Heart right ventricle (tissue), 16 donors: ENCODE data around the gene FAM184B. TPM values are rescaled to one million over a fixed set of nuclear protein-coding genes. Genes with fewer than 3 reads are reported as not detected.

Source experiments
- ATAC-seq, 8 donors: fragments of 200-7000 bp; cut with Tn5 transposase; one replicate each; pipeline ENCODE4 v1.9.1; 2020; ENCODE audit warnings: mild to moderate bottlenecking in 8 of 8, moderate library complexity in 8 of 8, moderate number of reproducible peaks in 1 of 8
- DNase-seq, 2 donors: peaks; one replicate each; pipeline ENCODE4 v3.0.0-alpha.2; 2020
- H3K27ac ChIP-seq, 10 donors: fragments of 200-600 bp; sonication (generic) in 2 of 10; one replicate each; pipeline versions ENCODE4 v1.5.0 to v1.8.0; 2020 to 2022; ENCODE audit warnings: mild to moderate bottlenecking in 3 of 10
- H3K27me3 ChIP-seq, 7 donors: fragments of 200-600 bp; one replicate each; pipeline ENCODE4 v1.8.0; 2021 to 2022; ENCODE audit warnings: mild to moderate bottlenecking in 2 of 7
- H3K36me3 ChIP-seq, 9 donors: fragments of 200-600 bp; sonication (generic) in 1 of 9; one replicate each; pipeline versions ENCODE4 v1.5.0 to v1.8.0; 2020 to 2022; ENCODE audit warnings: mild to moderate bottlenecking in 2 of 9
- H3K4me1 ChIP-seq, 9 donors: fragments of 200-600 bp; sonication (generic) in 1 of 9; one replicate each; pipeline versions ENCODE4 v1.5.0 to v1.8.0; 2020 to 2022; ENCODE audit warnings: mild to moderate bottlenecking in 4 of 9
- H3K4me3 ChIP-seq, 10 donors: fragments of 200-600 bp; sonication (generic) in 2 of 10; one replicate each; pipeline versions ENCODE4 v1.5.0 to v1.8.0; 2020 to 2022; ENCODE audit warnings: mild to moderate bottlenecking in 7 of 10, moderate library complexity in 2 of 10
- H3K9me3 ChIP-seq, 11 donors: fragments of 200-600 bp in 10 of 11; sonication (generic) in 2 of 11; one replicate each; pipeline versions ENCODE4 v1.5.0 to v1.8.0; 2013 to 2022; ENCODE audit warnings: mild to moderate bottlenecking in 2 of 11, control low read depth in 1 of 11, moderate library complexity in 1 of 11
- WGBS, 2 donors: extraction: QIAGEN DNeasy Blood & Tissue Kit; methylation state at CpG; one replicate each; pipeline ENCODE4 v1.1.7; 2013; ENCODE audit warnings: inconsistent platforms in 1 of 2; 5-methylcytosine and 5-hydroxymethylcytosine counted together
- intact Hi-C, 10 donors: fragments of 100-400 bp; cut with DNase I; formaldehyde crosslinking; loops; one replicate each; pipeline versions ENCODE4 v1.11.1 to v1.14.2; 2022
- polyA plus RNA-seq, 2 donors: library from polyadenylated mRNA; stranded (reverse); fragments of 200-250 nt; gene quantifications; one replicate each; pipeline ENCODE4 v1.2.3, GENCODE V29; 2013
- total RNA-seq, 10 donors: library from RNA; stranded (reverse); fragmentation: NEBNext Ultra II Directional in 3 of 10; extraction: Animal tissue kit (Norgen Biotek cat#: 25700) in 3 of 10; gene quantifications; one replicate each; pipeline versions ENCODE4 v1.2.1 to v1.2.4, GENCODE V29; 2021 to 2023
- TF ChIP-seq, protein P1 (sequence below), 9 donors: fragments of 200-600 bp; sonication (generic) in 2 of 9; IDR thresholded peaks; one replicate each; pipeline versions ENCODE4 v1.5.0 to v1.8.0; 2021 to 2022; ENCODE audit warnings: antibody characterized with exemption in 9 of 9, mild to moderate bottlenecking in 5 of 9, moderate library complexity in 1 of 9
- donor health status: Arrhythmogenic right ventricular cardiomyopathy.
- donor health status: ischemic (EF 13 %, LVEDD 7.1; RV severe dilation, severe dysfunction).
- donor health status: healthy with polysubstance abuse.
- donor health status: DM: no; HTN: yes; CAD: no.
- donor health status: DM: no; HTN: no; CAD: no.
- donor health status: ischemic (EF 25% LVEDD 6.9; RV normal size, moderate dysfunction).
- donor health status: ischemic (EF 25% LVEDD 5.7; RV mildly dilated, moderate dysfunction).
- donor health status: healthy.
- donor health status: DM: yes; HTN: yes; CAD: no.
- donor health status: Ischemic cardiomyopathy.
- donor health status: ischemic (EF 35%, LVEDD 5.7; RV mildly dilated, moderate dysfunction).
- donor health status: nonischemic (EF 11% LVEDD 7.7; RV severe dilation, severe dysfunction).
- donor health status: DM: yes; HTN: yes; CAD: no.
- donor health status: PGD.
- donor health status: ischemic (EF 29% LVEDD 5.4; RV normal size, mild dysfunction).
- donor health status: nonischemic (EF 23%, LVEDD 6.1; RV moderate dilation, normal function).

Gene FAM184B
- total and polyA plus RNA-seq, 12 donors, result 0.01 to 0.07 TPM; not detected in 10

DNA sequence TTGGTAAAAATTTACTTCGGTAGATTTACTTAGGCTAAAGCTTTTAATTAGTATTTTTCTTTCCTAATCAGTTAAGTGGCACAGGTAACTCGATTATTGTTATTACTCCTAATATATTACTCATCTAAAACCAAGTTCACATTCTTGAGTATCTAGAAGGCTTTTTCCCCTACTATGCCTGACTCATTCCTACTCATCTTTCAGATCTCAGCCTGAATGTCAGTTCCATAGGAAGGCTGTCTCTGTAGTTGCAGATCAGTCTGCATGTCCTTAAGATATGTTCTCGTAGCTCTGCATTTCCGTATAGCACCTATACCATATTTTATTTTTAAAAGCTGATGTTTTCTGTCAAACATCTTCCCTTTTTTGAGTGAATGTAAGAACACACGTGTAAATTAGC, 5.9 kb upstream of the FAM184B start:
- intact Hi-C loops, result no loop called here
- 82 to 84% methylated on average over 5 of the region's 5 CpGs for WGBS, 2 donors

DNA sequence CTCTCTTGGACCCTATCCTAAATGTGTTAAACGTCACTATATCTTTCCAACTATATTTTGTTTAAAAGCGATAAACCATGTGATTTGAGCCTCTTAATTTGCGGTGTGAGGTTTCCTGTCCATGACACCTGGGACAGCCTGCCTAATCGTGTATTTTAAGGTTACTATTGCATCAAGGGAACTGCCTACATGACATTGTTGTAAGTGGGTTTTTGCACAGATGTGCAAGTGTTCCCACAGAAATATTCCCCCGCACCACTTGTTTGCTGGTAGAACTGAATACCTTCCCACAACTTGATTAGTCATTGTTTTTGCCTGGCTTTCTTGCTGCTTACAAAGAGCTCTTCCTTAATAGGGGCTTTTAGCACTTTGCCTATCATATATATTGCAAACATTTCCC, 5.1 kb upstream of the FAM184B start:
- TF ChIP-seq, protein P1, sequence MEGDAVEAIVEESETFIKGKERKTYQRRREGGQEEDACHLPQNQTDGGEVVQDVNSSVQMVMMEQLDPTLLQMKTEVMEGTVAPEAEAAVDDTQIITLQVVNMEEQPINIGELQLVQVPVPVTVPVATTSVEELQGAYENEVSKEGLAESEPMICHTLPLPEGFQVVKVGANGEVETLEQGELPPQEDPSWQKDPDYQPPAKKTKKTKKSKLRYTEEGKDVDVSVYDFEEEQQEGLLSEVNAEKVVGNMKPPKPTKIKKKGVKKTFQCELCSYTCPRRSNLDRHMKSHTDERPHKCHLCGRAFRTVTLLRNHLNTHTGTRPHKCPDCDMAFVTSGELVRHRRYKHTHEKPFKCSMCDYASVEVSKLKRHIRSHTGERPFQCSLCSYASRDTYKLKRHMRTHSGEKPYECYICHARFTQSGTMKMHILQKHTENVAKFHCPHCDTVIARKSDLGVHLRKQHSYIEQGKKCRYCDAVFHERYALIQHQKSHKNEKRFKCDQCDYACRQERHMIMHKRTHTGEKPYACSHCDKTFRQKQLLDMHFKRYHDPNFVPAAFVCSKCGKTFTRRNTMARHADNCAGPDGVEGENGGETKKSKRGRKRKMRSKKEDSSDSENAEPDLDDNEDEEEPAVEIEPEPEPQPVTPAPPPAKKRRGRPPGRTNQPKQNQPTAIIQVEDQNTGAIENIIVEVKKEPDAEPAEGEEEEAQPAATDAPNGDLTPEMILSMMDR (IDR thresholded peaks at IDR 0.05), result no peak
- peaks cover 0 to 5% (median 0%) of the 10 kb centered on the region in 9 donors for H3K36me3 ChIP-seq
- H3K4me3 ChIP-seq, result no peak overlapping the region
- DNase-seq (no peak), ATAC-seq (no peak)
- peaks cover 0 to 17% (median 4%) of the 10 kb centered on the region in 7 donors for H3K27me3 ChIP-seq
- no peak overlapping the region for H3K27ac ChIP-seq
- peaks cover 0 to 4% (median 0%) of the 10 kb centered on the region in 11 donors for H3K9me3 ChIP-seq
- 75 to 76% methylated on average over 5 of the region's 5 CpGs for WGBS, 2 donors
- intact Hi-C loops, result no loop called here
- peaks cover 0 to 6% (median 2%) of the 10 kb centered on the region in 9 donors for H3K4me1 ChIP-seq

More for the DNA sequence above, 5.9 kb upstream of the FAM184B start:
- Histone ChIP-seq H3K36me3 (peaks cover 0 to 11% (median 0%) of the 10 kb centered on the region in 9 donors), H3K4me3 (no peak overlapping the region), H3K4me1 (no peaks in the 10 kb centered on the region), H3K27ac (no peak overlapping the region), H3K9me3 (peaks cover 0 to 10% (median 0%) of the 10 kb centered on the region in 11 donors), H3K27me3 (peaks cover 0 to 9% (median 0%) of the 10 kb centered on the region in 7 donors)
- TF ChIP-seq, protein P1 (IDR thresholded peaks at IDR 0.05), result no peak
- ATAC-seq (no peak), DNase-seq (no peak)

DNA sequence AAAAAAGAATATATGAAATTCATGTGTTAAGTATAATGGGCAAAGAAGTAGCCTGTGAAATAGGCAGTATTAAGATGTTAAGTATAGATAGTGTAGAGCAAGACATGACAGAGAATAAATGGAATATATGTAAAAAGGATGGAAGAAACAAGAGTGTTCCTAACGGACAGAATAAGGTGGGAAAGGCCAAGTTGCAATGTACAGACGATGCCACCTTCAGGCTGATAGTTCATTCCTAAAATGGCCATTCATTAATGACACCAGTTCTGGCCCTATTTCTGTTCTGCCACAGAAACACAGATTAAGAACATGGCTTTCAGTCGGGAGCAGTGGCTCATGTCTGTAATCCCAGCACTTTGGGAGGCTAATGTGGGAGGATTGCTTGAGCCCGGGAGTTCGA, 4.4 kb upstream of the FAM184B start:
- no peaks in the 10 kb centered on the region for H3K9me3 ChIP-seq
- 81% methylated on average over 5 of the region's 5 CpGs for WGBS, 2 donors
- intact Hi-C loops, result no loop called here
- H3K27ac ChIP-seq, result no peak overlapping the region
- no peak overlapping the region for H3K4me3 ChIP-seq
- peaks cover 5 to 24% (median 11%) of the 10 kb centered on the region in 7 donors for H3K27me3 ChIP-seq
- TF ChIP-seq, protein P1 (IDR thresholded peaks at IDR 0.05), result no peak
- no peak for DNase-seq
- no peaks in the 10 kb centered on the region for H3K36me3 ChIP-seq
- no peak for ATAC-seq
- H3K4me1 ChIP-seq, result peaks cover 0 to 13% (median 10%) of the 10 kb centered on the region in 9 donors

DNA sequence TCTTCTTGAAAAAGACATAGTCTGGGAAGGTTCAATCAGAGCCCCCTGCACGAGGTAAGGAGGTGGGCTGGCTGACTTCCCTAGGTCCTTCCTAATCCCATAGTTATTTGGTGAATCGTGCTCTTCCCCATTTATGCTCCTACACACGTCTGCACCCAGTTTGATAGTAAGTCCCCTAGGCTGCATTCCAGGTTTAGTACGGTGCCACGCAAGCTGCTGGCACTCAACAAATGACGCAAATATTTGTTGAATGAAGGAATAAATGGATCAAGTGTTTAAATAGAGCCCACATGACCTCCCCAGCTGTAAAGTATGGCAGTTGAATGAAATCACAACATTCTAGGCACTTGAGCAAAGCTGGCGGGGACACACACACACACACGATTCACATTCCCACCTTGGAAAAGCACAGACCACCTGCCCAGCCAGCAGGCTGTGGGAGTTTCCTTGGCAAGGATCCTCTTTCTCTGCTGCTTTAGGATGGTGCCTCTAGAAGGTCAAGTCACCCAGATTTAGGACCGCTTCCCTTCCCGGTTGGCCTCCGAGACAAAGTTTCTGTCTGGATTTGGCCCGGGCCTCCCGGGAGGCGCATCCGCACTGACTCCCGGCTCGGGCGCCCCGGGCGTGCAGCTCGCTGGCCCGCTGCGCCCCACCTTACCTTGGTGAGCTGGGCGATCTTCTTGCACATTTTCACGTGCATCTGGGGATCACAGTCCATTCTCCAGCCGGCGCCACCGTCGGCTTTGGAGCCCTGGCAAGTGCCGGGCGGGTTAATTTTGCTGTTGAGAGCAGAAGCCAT, 721 bp downstream of the FAM184B start:
- peaks cover 6 to 48% (median 35%) of the 10 kb centered on the region in 7 donors for H3K27me3 ChIP-seq
- 9 to 11% methylated on average over 31 of the region's 31 CpGs for WGBS, 2 donors
- intact Hi-C loops, result no loop called here
- peak overlapping the region; percentile 4 to 51 (median 44) for H3K4me3 ChIP-seq
- H3K36me3 ChIP-seq, result no peaks in the 10 kb centered on the region
- no peak for DNase-seq
- TF ChIP-seq, protein P1 (IDR thresholded peaks at IDR 0.05), result no peak
- no peak overlapping the region for H3K27ac ChIP-seq
- ATAC-seq, result peak in 2 of 8 donors; percentile 13 to 25
- peaks cover 0 to 18% (median 15%) of the 10 kb centered on the region in 9 donors for H3K4me1 ChIP-seq
- no peaks in the 10 kb centered on the region for H3K9me3 ChIP-seq
